ENCODE results near the gene CLK2.

CLK2 gene

DNA sequence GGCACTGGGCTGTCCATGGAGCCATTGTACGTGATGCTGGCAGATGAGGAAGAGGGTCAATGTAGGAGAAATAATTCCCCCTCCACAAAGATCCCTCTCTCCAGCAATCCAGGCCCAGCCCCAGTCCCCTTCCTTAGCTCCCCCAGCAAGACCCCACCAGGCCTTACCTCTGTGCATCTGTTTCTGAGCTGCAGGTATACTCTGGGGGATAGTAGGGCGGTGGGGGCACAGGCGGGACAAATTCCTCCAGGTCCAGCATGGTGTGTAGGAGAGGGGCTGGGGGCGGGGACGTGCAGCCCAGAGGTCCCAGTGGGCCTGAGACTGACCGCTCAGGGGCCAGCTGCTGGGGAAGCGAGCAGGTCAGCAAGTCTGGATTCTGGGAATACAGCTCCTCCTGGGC, 21.7 kb downstream of the CLK2 start:
- TF ChIP-seq, protein P1, sequence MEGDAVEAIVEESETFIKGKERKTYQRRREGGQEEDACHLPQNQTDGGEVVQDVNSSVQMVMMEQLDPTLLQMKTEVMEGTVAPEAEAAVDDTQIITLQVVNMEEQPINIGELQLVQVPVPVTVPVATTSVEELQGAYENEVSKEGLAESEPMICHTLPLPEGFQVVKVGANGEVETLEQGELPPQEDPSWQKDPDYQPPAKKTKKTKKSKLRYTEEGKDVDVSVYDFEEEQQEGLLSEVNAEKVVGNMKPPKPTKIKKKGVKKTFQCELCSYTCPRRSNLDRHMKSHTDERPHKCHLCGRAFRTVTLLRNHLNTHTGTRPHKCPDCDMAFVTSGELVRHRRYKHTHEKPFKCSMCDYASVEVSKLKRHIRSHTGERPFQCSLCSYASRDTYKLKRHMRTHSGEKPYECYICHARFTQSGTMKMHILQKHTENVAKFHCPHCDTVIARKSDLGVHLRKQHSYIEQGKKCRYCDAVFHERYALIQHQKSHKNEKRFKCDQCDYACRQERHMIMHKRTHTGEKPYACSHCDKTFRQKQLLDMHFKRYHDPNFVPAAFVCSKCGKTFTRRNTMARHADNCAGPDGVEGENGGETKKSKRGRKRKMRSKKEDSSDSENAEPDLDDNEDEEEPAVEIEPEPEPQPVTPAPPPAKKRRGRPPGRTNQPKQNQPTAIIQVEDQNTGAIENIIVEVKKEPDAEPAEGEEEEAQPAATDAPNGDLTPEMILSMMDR (IDR thresholded peaks at IDR 0.05) = no peak

DNA sequence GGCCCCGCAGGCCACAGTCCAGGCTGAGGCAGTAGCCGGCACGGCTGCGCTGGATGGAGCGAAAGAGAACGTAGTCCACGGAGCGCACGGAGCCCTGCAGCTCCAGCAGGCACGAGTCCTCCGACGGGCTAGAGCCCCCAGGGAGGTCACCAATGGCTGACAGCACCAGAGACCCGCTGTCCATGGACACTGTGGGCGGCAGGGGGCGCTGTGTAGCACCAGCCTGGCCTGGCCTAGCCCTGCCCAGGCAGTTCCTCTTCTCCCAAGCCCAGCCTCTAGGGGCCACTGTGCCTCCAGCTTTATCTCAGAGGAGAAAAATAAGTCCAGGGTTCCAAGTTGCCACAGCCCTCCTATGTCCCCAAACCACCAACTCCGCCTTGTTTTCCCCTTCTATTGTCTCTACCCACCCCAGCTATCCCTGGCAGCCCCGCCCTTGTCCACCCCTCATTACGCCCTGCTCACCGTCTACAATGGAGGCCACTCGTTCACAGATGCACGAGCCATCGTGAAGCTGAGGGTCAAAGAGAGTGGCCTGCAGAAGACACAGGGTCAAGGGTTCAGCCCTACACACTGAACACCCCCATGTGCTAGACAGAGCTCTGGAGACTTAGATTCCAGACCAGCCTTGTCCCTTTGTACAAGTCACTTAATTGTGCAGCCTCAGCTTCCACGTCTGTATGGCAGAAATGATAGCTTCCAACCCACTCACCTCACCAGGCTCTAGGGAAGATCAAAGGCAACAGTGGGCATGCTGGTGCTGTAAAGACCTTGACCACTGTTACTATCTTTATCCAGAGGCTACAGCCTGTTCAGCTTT, 22.5 kb downstream of the CLK2 start:
- TF ChIP-seq, protein P1 (IDR thresholded peaks at IDR 0.05) = peak; percentile 100

DNA sequence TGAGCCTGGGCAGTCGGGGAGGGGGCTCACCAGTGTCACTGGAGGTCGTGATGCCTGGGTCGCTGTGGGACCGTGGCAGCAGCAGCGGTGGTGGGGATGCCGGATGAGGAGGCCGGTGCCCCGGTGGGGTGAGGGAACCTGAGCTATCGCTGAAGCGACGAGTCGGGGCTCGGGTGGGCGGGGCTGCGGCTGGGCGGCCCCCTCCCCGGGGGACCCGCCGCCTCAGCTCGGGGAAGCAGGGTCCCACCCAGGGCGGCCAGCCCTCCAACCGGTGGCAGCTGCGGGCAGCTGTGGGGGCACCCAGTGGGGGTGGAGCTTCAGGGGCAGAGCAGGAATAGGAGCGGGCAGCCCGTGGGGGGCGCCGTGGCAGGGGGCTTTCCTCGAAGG, 23.1 kb downstream of the CLK2 start:
- TF ChIP-seq, protein P1 (IDR thresholded peaks at IDR 0.05) = no peak

DNA sequence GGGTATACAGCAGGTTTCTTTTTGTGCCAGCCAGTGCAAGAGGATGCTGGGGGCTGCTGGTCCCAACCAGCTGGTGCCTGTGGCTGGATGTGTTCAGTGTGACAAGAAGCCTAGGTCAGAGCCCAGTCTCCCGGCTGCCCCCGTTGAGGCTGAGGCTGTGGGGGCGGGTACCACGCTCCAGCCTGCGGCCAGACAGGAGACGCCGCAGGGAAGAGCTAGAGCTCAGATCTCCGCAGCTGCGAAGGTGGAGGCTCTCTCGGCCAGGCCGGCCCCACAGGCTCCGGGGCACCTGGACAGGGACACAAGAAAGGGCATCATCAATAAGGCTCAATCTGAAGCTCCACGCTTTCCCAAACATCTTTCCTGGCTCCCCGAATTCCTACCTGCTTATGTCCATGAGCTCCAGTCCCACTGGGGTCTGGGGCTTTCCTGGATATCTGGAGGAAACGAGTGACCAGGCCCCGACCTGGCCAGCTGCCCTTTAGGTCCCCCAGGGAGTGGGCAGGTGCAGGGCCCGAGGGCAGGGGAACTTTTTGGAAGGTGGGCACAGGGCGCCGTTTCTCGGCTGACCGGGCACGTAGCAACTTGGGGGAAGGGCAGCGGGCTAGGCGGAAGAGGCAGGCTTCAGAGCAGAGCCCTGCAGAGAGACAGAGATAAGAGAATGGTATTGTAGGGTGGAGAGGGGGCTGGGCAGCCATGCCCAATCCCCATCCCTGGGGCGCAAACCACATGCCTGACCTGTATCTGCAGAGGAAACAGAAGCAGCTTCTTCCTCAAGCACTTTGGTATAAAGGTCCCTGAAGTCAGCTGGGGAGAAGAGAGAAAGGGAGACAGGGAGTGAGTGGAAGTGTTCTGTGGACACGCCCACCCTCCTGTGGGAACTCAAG, 25.4 kb downstream of the CLK2 start:
- TF ChIP-seq, protein P1 (IDR thresholded peaks at IDR 0.05) = no peak

DNA sequence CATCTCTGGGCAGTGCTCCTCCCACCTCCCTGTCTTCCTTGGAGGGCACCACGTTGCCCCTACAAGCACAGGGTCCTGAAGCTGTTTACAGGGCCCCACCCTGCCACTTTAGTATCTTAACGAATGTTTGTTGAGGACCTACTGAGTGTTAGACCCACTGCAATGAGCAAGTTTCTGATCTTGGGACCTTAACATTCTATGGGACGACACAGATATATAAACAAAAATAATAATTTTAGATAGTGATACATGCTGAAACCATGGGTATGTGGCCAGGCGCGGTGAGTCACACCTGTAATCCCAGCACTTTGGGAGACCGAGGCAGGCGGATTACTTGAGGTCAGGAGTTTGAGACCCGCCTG, 28.2 kb downstream of the CLK2 start:
- TF ChIP-seq, protein P1 (IDR thresholded peaks at IDR 0.05) = no peak

GRCh38 chr1:155244368-155245162, 28.7 kb downstream of the CLK2 start:
- TF ChIP-seq, protein P1 (IDR thresholded peaks at IDR 0.05) = no peak

- TF ChIP-seq, protein P1 (IDR thresholded peaks at IDR 0.05) = no peak
Observed at GRCh38 chr1:155242805-155243358, 30.4 kb downstream of the CLK2 start.
